ENCODE measurements around the gene CIZ1.

DNA sequence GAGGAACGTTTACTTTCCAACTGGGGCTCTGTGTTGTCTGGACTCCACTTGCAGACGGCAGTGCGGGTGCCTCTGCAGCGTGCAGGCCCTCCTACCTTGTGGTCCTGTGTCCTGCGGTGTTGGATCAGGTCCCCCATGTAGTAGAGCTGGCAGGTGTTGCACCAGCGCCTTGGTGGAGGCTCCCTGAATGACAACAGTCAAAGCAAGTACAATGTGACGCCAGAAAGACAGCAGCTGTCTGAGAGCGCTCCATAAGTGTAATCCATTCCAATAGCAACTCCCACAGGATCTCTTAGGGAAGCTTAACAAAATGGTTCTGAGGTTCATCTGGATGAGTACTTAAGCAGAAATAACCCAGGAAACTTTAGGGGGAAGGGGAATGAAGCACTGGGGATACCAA is 21.4 kb downstream of the CIZ1 start:
- no peak for TF ChIP-seq EHMT2 (IDR thresholded peaks at IDR 0.05; ENCODE audit: low read depth)
- TF ChIP-seq, protein P1, sequence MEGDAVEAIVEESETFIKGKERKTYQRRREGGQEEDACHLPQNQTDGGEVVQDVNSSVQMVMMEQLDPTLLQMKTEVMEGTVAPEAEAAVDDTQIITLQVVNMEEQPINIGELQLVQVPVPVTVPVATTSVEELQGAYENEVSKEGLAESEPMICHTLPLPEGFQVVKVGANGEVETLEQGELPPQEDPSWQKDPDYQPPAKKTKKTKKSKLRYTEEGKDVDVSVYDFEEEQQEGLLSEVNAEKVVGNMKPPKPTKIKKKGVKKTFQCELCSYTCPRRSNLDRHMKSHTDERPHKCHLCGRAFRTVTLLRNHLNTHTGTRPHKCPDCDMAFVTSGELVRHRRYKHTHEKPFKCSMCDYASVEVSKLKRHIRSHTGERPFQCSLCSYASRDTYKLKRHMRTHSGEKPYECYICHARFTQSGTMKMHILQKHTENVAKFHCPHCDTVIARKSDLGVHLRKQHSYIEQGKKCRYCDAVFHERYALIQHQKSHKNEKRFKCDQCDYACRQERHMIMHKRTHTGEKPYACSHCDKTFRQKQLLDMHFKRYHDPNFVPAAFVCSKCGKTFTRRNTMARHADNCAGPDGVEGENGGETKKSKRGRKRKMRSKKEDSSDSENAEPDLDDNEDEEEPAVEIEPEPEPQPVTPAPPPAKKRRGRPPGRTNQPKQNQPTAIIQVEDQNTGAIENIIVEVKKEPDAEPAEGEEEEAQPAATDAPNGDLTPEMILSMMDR (IDR thresholded peaks at IDR 0.05), result no peak
- TF ChIP-seq SMC3 (IDR thresholded peaks at IDR 0.05), result no peak
- TF ChIP-seq HOXB13 (CRISPR knock-in tag; IDR thresholded peaks at IDR 0.05; ENCODE audit: low read depth), result no peak
- TF ChIP-seq HOXA7 (CRISPR knock-in tag; IDR thresholded peaks at IDR 0.05), result no peak
- no peak for TF ChIP-seq JUNB (IDR thresholded peaks at IDR 0.05)
- TF ChIP-seq MAZ (IDR thresholded peaks at IDR 0.05; ENCODE audit: borderline replicate concordance, low read depth, low read length), result no peak
- no peak for TF ChIP-seq EP300 (IDR thresholded peaks at IDR 0.05)
- no peak for TF ChIP-seq KDM1A (IDR thresholded peaks at IDR 0.05; ENCODE audit: low read depth)
- TF ChIP-seq RNF2 (IDR thresholded peaks at IDR 0.05; ENCODE audit: borderline replicate concordance, low read depth), result no peak
- no peak for TF ChIP-seq POLR2A (IDR thresholded peaks at IDR 0.05; ENCODE audit: low read length)
